Measurements from ENCODE around the gene NSFL1C.

GRCh38 chr20:1418350-1418749, 48.3 kb downstream of the NSFL1C start:
- TF ChIP-seq EP300 (IDR thresholded peaks at IDR 0.05; ENCODE audit: low read depth) (no peak), CTCF (IDR thresholded peaks at IDR 0.05) (no peak), POLR2A (IDR thresholded peaks at IDR 0.05) (no peak), POLR2AphosphoS5 (IDR thresholded peaks at IDR 0.05) (no peak)
